Measurements from ENCODE around the gene SPACA9. TPM values are rescaled to one million over a fixed set of nuclear protein-coding genes. Genes with fewer than 3 reads are reported as not detected.
A peak's percentile ranks its signal among the peaks of the same experiment; 100 is the strongest.

Gene SPACA9
- total RNA-seq, 1 donor from 2014 or later: 13.9 TPM

GRCh38 chr9:132857616-132858342 lies 20.9 kb upstream of the SPACA9 start:
- ATAC-seq (peak in 1 of 2 donors; percentile 4), DNase-seq (no peak)
- Histone ChIP-seq H3K27ac (no peak overlapping the region), H3K4me3 (no peak overlapping the region), H3K27me3 (ENCODE audit: low read depth) (no peaks in the 10 kb centered on the region), H3K36me3 (no peaks in the 10 kb centered on the region), H3K9me3 (no peaks in the 10 kb centered on the region), H3K4me1 (no peaks in the 10 kb centered on the region)
- TF ChIP-seq CTCF (IDR thresholded peaks at IDR 0.05): no peak
- intact Hi-C loops (cut with DNase I): no loop called here

- Histone ChIP-seq H3K4me3 (no peak overlapping the region), H3K36me3 (no peaks in the 10 kb centered on the region), H3K27ac (no peak overlapping the region), H3K27me3 (ENCODE audit: low read depth) (no peaks in the 10 kb centered on the region), H3K9me3 (no peaks in the 10 kb centered on the region), H3K4me1 (no peaks in the 10 kb centered on the region)
- intact Hi-C loops (cut with DNase I): no loop called here
- ATAC-seq (no peak), DNase-seq (no peak)
- TF ChIP-seq CTCF (IDR thresholded peaks at IDR 0.05): no peak
Observed at GRCh38 chr9:132858751-132859150, 19.9 kb upstream of the SPACA9 start.

GRCh38 chr9:132861666-132862065 lies 17.0 kb upstream of the SPACA9 start:
- TF ChIP-seq CTCF (IDR thresholded peaks at IDR 0.05): no peak
- no peaks in the 10 kb centered on the region for H3K27me3 ChIP-seq (ENCODE audit: low read depth)
- no peaks in the 10 kb centered on the region for H3K4me1 ChIP-seq
- H3K9me3 ChIP-seq: no peaks in the 10 kb centered on the region
- H3K27ac ChIP-seq: no peak overlapping the region
- ATAC-seq: no peak
- no peak overlapping the region for H3K4me3 ChIP-seq
- H3K36me3 ChIP-seq: no peaks in the 10 kb centered on the region
- intact Hi-C loops (cut with DNase I): no loop called here
- DNase-seq: no peak

- no peak for DNase-seq
- Histone ChIP-seq H3K4me3 (no peak overlapping the region), H3K4me1 (no peaks in the 10 kb centered on the region), H3K36me3 (no peaks in the 10 kb centered on the region), H3K9me3 (no peaks in the 10 kb centered on the region), H3K27ac (no peak overlapping the region), H3K27me3 (ENCODE audit: low read depth) (no peaks in the 10 kb centered on the region)
- intact Hi-C loops (cut with DNase I): no loop called here
- ATAC-seq: no peak
- no peak for TF ChIP-seq CTCF (IDR thresholded peaks at IDR 0.05)
Observed at GRCh38 chr9:132862533-132862932, 16.2 kb upstream of the SPACA9 start.

- TF ChIP-seq CTCF (IDR thresholded peaks at IDR 0.05): no peak
- no peaks in the 10 kb centered on the region for H3K36me3 ChIP-seq
- no peaks in the 10 kb centered on the region for H3K27me3 ChIP-seq (ENCODE audit: low read depth)
- no peaks in the 10 kb centered on the region for H3K4me1 ChIP-seq
- H3K9me3 ChIP-seq: no peaks in the 10 kb centered on the region
- H3K4me3 ChIP-seq: no peak overlapping the region
- intact Hi-C loops (cut with DNase I): no loop called here
- DNase-seq (no peak), ATAC-seq (no peak)
- H3K27ac ChIP-seq: no peak overlapping the region
Observed at GRCh38 chr9:132863096-132863495, 15.6 kb upstream of the SPACA9 start.

Data from lower lobe of right lung (tissue), 2 donors.